NCI-H128 (cell line): Measurements from ENCODE around the gene ADAMTSL4.
"Not testable (repeated sequence)": the region's sequence is repeated elsewhere in the genome, so short reads cannot be mapped to it uniquely, and the experiment has no call there.

Experiments used
- DNase-seq: peaks from one replicate; lab custom pipeline; 2025; ENCODE audit not compliant: unreplicated experiment; lab: John Stamatoyannopoulos, UW

The ADAMTSL4 gene

GRCh38 chr1:150581437-150581836 lies 32.2 kb downstream of the ADAMTSL4 start:
- not testable (repeated sequence) for DNase-seq

GRCh38 chr1:150581962-150582361 lies 32.8 kb downstream of the ADAMTSL4 start:
- not testable (repeated sequence) for DNase-seq

GRCh38 chr1:150582371-150582770 lies 33.2 kb downstream of the ADAMTSL4 start:
- no peak for DNase-seq

DNA sequence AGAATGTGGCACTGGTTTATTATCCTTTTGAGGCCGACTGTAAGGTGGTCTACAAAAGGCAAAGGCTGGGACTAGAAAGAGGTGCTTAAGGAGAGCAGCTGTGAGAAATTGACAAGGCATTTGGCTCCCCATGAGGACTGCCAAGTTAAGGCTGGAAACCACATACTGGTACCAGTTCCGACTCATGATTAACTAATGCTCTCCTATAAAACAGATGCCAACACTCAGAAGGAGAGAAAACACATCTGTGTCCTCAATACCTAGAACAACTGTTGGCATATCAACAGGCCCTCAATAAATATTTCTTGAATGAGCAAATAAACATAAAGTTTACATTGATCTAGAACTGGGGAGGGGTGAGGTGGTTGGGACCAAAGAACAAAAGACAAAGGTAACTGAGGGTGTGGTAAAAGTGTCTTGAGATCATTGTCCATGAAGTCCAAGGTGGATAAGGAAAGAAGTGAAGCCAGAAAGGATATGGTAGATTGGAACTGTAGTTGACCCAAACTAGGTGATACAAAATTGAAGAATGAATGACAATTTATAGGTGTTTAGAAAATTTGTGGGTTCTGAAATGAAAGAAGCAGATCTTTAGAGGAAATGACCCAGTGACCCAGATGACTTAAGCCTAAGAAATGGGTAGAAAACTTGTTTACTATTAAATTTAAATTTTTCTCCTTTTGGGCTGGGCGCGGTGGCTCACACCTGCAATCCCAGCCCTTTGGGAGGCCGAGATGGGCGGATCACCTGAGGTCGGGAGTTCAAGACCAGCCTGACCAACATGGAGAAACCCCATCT lies 47.1 kb downstream of the ADAMTSL4 start:
- DNase-seq = no peak

GRCh38 chr1:150596976-150597375 lies 47.8 kb downstream of the ADAMTSL4 start:
- no peak for DNase-seq

DNA sequence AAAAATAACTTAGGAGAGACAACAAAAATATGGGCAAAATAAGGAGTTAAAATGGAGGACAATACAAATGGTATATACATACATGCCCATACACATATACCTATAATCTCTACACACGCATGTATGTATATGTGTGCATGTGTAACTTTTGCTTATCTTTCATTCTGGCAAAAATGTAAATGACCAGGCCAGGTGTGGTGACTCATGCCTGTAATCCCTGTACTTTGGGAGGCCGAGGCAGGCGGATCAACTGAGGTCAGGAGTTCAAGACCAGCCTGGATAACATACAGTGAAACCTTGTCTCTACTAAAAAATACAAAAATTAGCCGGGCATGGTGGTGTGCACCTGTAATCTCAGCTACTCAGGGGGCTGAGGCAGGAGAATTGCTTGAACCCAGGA lies 49.1 kb downstream of the ADAMTSL4 start:
- not testable (repeated sequence) for DNase-seq

DNA sequence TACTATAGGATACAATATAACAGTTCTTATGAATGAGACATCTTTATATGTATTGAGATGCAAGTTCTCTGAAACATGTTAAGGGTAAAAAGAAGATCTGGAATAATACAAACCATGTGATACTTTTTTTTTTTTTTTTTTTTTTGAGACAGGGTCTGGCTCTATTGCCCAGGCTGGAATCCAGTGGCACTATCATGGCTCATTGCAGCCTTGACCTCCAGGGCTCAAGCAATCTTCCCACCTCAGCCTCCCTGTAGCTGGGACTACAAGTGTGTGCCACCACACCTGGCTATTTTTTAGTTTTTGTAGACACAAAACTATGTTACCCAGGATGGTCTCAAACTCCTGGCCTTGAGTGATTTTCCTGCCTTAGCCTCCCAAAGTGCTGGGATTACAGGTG lies 52.3 kb downstream of the ADAMTSL4 start:
- DNase-seq = no peak

GRCh38 chr1:150602372-150602771 lies 53.2 kb downstream of the ADAMTSL4 start:
- DNase-seq = not testable (repeated sequence)

DNA sequence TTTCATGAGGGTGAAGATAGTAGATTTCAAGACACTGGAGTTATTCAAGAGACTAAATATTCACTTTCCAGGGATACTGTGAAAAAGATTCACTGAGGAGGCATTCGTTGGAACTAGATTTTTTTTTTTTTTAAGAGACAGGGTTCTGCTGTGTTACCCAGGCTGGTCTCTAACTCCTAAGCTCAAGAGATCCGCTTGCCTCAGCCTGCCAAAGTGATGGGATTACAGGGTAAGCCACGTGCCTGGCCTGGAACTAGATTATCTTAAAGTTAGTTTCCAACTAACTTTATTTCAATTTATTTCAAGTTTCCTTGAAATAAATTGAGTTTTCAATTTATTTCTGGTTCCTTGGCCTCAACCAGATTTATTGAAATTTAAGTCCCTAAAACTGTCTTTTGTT lies 54.5 kb downstream of the ADAMTSL4 start:
- no peak for DNase-seq

- no peak for DNase-seq
Measured at GRCh38 chr1:150604226-150604588, 55.0 kb downstream of the ADAMTSL4 start.

DNA sequence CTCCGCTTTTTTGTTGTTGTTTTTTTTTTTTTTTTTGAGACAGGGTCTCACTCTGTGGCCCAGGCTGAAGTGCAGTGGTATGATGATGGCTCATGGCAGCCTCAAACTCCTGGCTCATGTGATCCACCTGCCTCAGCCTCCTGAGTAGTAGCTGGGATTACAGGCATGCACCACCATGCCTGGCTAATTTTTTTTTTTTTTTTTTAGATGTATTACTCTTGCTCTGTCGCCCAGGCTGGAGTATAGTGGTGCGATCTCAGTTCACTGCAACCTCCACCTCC lies 56.2 kb downstream of the ADAMTSL4 start:
- not testable (repeated sequence) for DNase-seq

DNA sequence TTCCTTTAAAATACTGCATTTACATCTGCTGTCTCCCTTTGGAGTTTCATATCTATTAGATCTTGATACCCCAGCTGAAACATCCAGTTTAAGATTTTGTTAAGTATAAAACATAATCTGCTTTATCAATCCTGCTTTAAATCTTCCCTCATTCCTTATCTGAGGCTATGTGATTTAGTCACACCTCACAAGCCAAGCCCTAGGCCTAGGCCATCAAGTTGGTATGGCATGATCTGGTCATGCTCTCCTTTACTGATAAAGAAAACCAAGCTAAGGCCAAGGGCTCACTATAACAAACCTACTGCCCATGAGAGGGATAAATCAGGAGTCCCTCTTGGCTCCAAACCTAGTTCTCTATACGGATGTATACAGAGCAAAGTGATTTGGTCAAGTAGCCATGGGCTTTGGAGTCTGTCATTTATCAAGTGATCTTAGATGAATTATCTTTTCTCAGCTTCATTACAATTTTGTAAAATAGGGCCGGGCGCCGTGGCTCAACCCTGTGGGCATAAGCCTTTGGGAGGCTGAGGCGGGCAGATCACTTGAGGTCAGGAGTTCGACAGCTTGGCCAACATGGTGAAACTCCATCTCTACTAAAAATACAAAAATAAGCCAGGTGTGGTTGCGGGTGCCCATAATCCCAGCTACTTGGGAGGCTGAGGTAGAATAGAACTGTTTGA lies 57.4 kb downstream of the ADAMTSL4 start:
- no peak for DNase-seq

GRCh38 chr1:150609732-150610131 lies 60.5 kb downstream of the ADAMTSL4 start:
- DNase-seq = no peak
